Amniotic stem cell (primary cell): Measurements from ENCODE around the gene CD82.

ENCODE experiments used
- DNase-seq: peaks from one replicate; lab custom pipeline; 2025; lab: John Stamatoyannopoulos, UW

Gene CD82, protein sequence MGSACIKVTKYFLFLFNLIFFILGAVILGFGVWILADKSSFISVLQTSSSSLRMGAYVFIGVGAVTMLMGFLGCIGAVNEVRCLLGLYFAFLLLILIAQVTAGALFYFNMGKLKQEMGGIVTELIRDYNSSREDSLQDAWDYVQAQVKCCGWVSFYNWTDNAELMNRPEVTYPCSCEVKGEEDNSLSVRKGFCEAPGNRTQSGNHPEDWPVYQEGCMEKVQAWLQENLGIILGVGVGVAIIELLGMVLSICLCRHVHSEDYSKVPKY

DNA sequence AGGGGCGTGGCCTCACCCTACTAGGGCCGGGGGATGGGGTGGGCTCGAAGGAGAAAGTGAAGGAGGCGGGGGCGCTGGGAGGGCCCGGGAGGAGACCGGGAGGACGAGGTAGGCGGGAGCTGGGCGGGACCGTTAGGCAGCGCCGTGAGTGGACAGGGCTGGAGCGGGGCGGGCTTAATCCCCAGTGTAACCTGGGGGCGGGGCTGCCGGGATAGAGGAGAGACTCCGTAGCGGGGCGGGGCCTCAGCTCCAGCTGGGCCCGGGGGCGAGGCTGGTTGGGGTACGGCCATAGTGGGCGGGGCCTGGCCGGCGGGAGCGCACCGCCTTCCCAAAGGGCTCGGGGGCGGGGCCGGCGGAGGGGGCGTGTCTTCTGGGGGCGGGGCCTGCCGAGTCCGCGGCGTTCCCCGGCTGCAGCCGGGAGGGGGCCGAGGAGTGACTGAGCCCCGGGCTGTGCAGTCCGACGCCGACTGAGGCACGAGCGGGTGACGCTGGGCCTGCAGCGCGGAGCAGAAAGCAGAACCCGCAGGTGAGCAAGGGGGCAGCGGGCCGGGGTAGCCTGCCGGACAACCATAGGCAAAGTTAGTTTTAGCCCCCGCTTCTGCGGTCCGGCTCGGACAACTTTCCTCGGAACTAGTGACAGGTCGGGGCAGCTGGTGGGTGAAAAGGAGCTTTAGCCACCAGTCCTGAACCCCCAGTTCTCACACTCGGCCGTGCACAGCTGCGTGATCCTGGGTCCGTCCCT, at the start of gene CD82:
Gene CD82, plus strand, starts transcription at position 453 of the 742 bp plus-strand sequence. CDS start 29,000 bp downstream, outside the sequence.
- peak; percentile 99 for DNase-seq

- no peak for DNase-seq
Measured at GRCh38 chr11:44516688-44517507, 48.6 kb upstream of the CD82 start.

DNA sequence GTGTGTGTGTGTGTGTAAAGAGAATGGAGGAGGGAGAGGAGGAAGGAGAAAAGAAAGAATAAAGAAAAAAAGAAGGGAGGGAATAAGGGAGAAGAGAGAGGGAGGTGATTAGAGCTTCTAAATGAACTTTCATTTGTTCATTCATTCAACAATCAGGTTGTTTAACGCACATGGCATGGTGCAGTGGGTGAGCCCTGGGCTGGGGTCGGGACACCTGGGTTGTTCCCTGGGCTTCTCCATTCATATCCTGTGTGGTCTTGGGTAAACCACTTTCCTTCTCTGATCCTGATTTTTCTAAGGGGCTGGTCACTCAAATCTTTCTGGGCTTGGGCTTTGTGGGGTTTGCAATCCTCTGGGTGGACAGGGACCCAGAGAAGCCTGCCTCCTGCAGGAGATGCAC, 47.9 kb upstream of the CD82 start:
- DNase-seq, result no peak

- DNase-seq, result no peak
Measured at GRCh38 chr11:44518968-44519550, 46.4 kb upstream of the CD82 start.

DNA sequence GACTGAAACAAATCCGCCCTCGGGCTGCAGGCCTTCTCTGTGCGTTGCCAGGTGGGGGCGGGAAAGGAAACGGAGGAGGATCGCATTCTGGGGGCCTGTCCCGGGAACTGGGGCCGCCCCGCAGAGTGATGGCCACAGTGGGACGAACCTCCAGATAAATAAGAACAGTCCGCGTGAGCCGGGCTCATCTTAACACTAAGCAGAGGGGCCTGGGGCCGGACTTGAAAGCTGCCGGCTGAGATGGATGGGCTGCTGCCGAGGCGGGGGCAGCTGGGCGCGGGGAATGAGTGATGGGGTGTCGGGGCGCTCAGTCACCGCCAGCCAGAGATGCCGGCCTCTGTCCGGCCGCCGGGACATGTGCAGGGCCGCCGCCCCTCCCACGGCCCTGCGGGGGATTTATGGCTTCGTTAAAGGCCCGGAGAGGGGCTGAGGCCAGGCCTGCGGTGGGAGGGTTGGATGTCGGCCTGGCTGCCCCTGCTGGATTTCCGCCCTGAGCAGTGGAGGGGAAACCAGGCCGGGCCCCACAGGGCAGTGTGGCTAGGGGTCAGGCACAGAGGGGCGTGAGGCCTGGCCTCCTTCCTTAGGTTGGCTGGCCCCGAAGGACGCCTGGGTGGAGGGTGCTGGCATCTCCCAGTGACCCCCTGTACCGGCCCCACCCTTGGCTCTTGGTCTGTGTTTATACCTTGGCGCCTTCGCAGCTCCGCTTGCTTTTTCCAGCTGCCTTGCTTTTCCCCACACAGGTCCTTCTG, 45.3 kb upstream of the CD82 start:
- no peak for DNase-seq

DNA sequence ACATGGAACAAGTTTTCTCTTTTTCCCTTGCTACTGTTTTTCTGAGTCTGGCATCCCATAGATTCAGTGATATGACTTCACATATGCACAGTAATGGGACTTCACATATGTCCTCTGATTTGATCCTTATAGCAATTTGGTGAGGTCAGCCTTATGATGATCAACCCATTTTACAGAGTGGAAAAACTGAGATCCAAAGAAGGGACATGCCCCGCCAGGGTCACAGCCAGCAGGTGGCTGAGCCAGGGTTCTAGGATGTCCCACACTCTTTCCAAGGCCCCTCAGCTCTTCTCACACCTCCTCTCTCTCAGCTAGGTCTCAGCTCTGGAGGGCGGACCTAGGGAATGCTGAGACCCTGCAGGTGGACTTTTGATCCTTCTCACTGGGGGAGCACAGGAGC, 44.3 kb upstream of the CD82 start:
- DNase-seq, result no peak

- no peak for DNase-seq
Measured at GRCh38 chr11:44522294-44522693, 43.2 kb upstream of the CD82 start.

DNA sequence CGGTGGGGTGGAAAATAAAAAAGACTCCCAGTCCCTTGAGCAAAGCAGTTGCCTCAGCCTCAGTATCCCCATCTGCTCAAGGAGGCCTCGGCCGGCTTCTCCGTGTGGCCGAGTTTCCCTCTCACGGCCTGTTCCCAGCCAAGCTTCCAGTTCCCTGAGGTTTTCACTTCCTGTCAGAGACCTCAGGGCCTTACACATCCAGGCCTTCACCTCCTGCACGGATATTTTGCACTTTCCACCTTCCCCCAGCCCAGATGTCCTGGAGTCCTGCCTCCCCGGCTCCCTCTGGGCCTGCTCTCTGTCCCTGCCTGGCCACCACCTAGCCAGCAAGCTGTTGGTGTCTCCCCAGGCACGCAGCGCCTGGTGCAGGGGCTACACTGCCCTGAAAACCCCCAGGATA, 41.1 kb upstream of the CD82 start:
- DNase-seq, result no peak

DNA sequence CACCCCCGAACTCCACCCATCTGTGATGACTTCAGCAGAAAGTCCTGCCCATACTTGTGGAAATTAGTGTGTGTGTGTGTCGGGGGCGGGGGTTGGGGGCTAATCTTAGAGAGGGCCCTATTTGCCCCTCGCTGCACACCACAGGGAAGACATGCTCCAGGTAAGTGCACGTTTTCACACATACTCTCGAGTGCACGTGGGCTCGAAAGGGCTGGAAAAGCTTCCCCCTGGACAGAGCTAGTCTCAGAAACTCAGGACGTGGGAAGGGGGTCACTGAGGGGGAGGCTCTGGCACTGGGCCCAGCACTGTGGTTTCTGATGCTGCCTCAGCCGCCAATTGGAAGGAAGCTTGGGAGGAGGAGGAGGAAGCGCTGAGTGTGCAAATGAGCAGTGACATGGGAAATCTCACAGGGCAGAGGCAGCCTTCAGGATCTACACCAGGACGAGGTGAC, 40.7 kb upstream of the CD82 start:
- DNase-seq, result no peak

DNA sequence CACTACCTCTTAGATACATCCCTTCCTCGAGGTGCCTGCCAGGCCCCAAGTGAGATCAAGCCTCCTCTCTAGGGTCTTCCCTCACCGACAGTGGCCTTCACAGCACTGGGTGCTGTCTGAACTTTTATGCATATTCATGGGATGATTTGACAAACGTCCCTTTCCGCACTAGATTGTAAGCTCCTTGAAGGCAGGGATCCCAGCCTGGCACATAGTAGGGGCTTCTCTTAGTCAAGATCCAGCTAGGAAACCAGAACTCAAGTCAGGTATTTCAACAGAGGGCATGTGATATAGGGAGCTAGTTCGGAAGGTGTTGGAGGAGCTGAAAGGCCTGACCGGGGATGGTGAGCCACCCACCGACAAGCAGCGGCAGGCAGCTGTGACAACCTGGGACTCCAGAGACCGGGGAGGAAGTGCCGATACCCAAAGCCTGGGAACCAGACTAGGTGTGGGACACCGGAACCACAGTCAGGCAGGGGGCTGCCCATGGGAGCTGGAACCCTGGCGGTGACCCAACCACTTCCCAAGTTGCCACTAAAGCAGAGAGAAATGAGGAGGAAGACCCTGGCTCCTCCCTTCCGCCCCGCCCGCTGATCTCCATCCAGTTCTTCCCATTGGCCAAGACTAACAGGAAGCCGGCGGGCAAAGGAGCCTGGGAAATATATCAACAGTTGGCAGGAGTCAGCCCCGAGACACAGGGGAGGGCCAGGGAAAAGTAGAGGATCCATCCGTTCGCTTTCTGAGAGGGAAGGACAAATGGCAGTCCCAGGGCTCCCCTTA, 39.8 kb upstream of the CD82 start:
- DNase-seq, result no peak

DNA sequence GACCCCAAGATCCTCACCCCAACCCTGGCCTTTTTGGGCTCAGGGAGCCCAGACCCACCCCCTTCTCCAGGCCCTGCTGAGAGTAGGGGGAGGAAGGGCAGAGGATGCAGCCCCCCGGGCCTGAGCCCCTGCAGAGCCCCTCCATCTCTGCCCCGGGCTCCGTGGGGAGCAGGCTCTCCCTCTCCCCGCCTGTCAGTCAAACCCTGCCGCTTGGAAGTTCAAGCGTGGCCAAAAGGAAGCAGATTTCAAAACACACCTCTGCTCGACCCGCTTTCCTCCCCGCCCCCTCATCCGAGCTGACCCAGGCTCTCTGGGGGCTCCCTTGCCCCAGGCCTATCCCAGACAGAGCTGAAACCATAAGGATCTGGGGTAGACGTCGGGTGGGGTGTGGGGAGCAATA, 39.0 kb upstream of the CD82 start:
- no peak for DNase-seq

- no peak for DNase-seq
Measured at GRCh38 chr11:44527476-44527875, 38.0 kb upstream of the CD82 start.

DNA sequence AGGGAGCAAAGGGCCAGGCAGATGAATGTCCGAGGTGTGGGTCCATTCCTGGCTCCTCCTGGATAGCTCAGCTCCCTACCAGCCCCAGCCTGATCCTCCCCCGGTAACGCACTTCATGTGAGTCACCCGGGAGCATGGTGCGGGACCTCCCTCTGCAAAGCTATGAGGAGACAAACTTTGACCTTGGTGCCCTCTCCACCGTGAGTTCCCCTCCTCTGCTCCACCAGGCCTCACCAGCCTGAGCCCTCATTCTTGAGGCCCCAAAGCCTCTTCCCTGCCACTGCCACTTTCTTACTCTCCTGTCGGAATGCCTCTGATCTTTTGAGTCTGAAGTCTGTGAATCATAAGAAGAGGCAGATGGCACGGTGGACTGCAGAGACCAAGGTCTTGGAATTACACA, 37.4 kb upstream of the CD82 start:
- DNase-seq, result no peak

DNA sequence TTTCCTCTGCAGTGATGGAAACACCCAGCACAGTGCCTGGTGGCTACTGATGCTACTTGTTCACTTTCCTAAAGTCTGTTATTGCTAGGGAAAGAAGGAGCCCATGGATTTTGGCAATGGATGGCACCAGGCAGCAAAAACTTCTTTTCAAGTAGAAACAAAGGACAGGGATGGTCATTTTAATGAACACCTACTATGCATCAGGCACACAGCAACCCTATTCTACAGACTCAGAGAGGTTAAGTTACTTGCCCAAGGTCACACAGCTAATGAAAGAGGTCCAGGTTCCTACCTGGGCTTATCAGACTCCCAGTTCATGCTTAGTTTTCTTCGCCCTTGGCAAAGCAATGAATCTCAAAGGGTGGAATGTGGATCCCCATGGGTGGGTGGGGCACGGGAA, 36.9 kb upstream of the CD82 start:
- DNase-seq, result no peak

GRCh38 chr11:44529895-44530412, 35.5 kb upstream of the CD82 start:
- no peak for DNase-seq

GRCh38 chr11:44530413-44531115, 34.9 kb upstream of the CD82 start:
- DNase-seq, result no peak

- DNase-seq, result no peak
Measured at GRCh38 chr11:44531116-44531504, 34.4 kb upstream of the CD82 start.

- DNase-seq, result no peak
Measured at GRCh38 chr11:44531636-44532035, 33.8 kb upstream of the CD82 start.

DNA sequence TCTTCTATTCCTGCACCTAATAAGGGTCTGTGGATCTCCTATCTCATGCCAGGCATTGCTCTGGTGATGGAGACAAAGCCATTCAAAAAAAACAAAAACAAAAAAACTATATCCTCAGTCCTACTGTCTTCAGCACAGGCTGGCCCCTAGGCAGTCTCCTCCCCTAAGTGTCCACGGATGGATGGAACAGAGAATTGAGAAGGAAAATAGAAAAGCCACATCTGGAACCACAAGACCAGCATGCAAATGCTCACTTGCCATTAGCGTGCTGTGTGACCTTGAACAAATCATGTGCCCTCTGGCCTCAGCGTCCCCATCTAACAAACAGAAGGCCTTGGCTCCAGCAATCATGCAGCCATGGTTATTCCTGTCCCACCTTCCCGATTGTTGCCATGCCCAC, 32.7 kb upstream of the CD82 start:
- DNase-seq, result no peak
